GM23338 (cell line): Measurements from ENCODE around the gene ATP8A1. TPM values are rescaled to one million over a fixed set of nuclear protein-coding genes. Genes with fewer than 3 reads are reported as not detected.
A peak's percentile ranks its signal among the peaks of the same experiment; 100 is the strongest.
"Not testable (repeated sequence)": the region's sequence is repeated elsewhere in the genome, so short reads cannot be mapped to it uniquely, and the experiment has no call there.

ENCODE experiments used
- ATAC-seq: fragments of 200-7000 bp; cut with Tn5 transposase; 3 replicates; pipeline ENCODE4 v1.9.1; 2020
- DNase-seq: peaks from one replicate; pipeline ENCODE4 v3.0.0-alpha.2; 2015; ENCODE audit warnings: low spot score
- H2AFZ ChIP-seq: fragments of 200-600 bp; sonication (generic); 2 replicates; pipeline ENCODE4 v1.8.0; 2016; ENCODE audit warnings: antibody characterized with exemption, mild to moderate bottlenecking, moderate library complexity
- H3F3A ChIP-seq: fragments of 200-600 bp; sonication (generic); replicated peaks from 2 replicates; pipeline ENCODE4 v1.8.0; 2017; ENCODE audit warnings: antibody characterized with exemption, mixed run types, low read depth
- H3K27ac ChIP-seq: fragments of 200-600 bp; sonication (generic); 2 replicates; pipeline ENCODE4 v1.6.1; 2016; ENCODE audit warnings: low read depth
- H3K27me3 ChIP-seq: fragments of 200-600 bp; sonication (generic); 2 replicates; pipeline ENCODE4 v1.8.0; 2016; ENCODE audit warnings: mild to moderate bottlenecking, mixed run types, moderate library complexity; ENCODE audit not compliant: insufficient read depth
- H3K36me3 ChIP-seq: fragments of 200-600 bp; sonication (generic); 2 replicates; pipeline ENCODE4 v1.8.0; 2016; ENCODE audit warnings: mild to moderate bottlenecking; ENCODE audit not compliant: insufficient read depth
- H3K4me1 ChIP-seq: fragments of 200-600 bp; sonication (generic); 2 replicates; pipeline ENCODE4 v1.8.0; 2016; ENCODE audit warnings: mild to moderate bottlenecking, moderate library complexity; ENCODE audit not compliant: insufficient read depth
- H3K4me2 ChIP-seq: fragments of 200-600 bp; sonication (generic); 2 replicates; pipeline ENCODE4 v1.7.1; 2017; ENCODE audit warnings: mixed run types
- H3K4me3 ChIP-seq: fragments of 200-600 bp; sonication (generic); 2 replicates; pipeline ENCODE4 v1.6.1; 2016; ENCODE audit warnings: mixed run types
- H3K79me2 ChIP-seq: fragments of 200-600 bp; sonication (generic); replicated peaks from 2 replicates; pipeline ENCODE4 v1.8.0; 2017; ENCODE audit warnings: mild to moderate bottlenecking; ENCODE audit not compliant: insufficient read depth
- H3K9me2 ChIP-seq: fragments of 200-600 bp; sonication (generic); 2 replicates; pipeline ENCODE4 v1.8.0; 2017; ENCODE audit not compliant: insufficient read depth
- H4K20me1 ChIP-seq: fragments of 200-600 bp; sonication (generic); replicated peaks from 2 replicates; pipeline ENCODE4 v1.8.0; 2017; ENCODE audit warnings: mild to moderate bottlenecking; ENCODE audit not compliant: insufficient read depth
- H3K27ac Mint-ChIP-seq: 2 replicates; pipeline ENCODE4 v1.8.0; 2020; ENCODE audit warnings: inconsistent platforms, mild to moderate bottlenecking, moderate library complexity, mixed read lengths
- H3K27me3 Mint-ChIP-seq: 3 replicates; pipeline ENCODE4 v1.8.0; 2022; ENCODE audit warnings: low read depth, mild to moderate bottlenecking, moderate library complexity, mixed read lengths, inconsistent platforms; ENCODE audit not compliant: insufficient read depth, poor library complexity
- H3K36me3 Mint-ChIP-seq: 3 replicates; pipeline ENCODE4 v1.8.0; 2021; ENCODE audit warnings: low read depth, mild to moderate bottlenecking, inconsistent platforms, moderate library complexity, mixed read lengths
- H3K4me1 Mint-ChIP-seq: 3 replicates; pipeline ENCODE4 v1.8.0; 2020; ENCODE audit warnings: mild to moderate bottlenecking, inconsistent platforms, mixed read lengths
- H3K4me3 Mint-ChIP-seq: 3 replicates; pipeline ENCODE4 v1.8.0; 2021; ENCODE audit warnings: moderate library complexity, mild to moderate bottlenecking, inconsistent platforms, mixed read lengths
- H3K9me3 Mint-ChIP-seq: 3 replicates; pipeline ENCODE4 v1.8.0; 2020; ENCODE audit warnings: moderate library complexity, mild to moderate bottlenecking, inconsistent platforms, mixed read lengths
- CREB1 ChIP-seq: fragments of 250-450 bp; sonication (Bioruptor Pico); IDR thresholded peaks from 2 replicates; pipeline ENCODE4 v1.5.0; 2020; ENCODE audit warnings: low read depth, mild to moderate bottlenecking, moderate library complexity
- CTCF ChIP-seq, 2 experiments: fragments of 200-600 bp in 1 of 2; sonication (generic) in 1 of 2; conservative IDR thresholded peaks; 2 replicates each; pipeline versions ENCODE4 v1.5.1 to v1.6.1; 2016 to 2017; ENCODE audit warnings: antibody characterized with exemption in 2 of 2, low read depth in 2 of 2, mild to moderate bottlenecking in 2 of 2, moderate library complexity in 1 of 2
- ETS1 ChIP-seq: IDR thresholded peaks from 2 replicates; pipeline ENCODE4 v1.6.1; 2016; ENCODE audit warnings: antibody characterized with exemption
- EZH2 ChIP-seq: fragments of 200-600 bp; sonication (generic); IDR thresholded peaks from one replicate; pipeline ENCODE4 v1.8.0; 2017; ENCODE audit warnings: antibody characterized with exemption, mild to moderate bottlenecking, low read depth; ENCODE audit not compliant: unreplicated experiment
- EZH2phosphoT487 ChIP-seq: fragments of 200-600 bp; sonication (generic); IDR thresholded peaks from one replicate; pipeline ENCODE4 v1.8.1; 2018; ENCODE audit warnings: antibody characterized with exemption; ENCODE audit not compliant: unreplicated experiment
- POLR2AphosphoS5 ChIP-seq: IDR thresholded peaks from 2 replicates; pipeline ENCODE4 v1.6.1; 2016; ENCODE audit warnings: antibody characterized with exemption, low read depth
- REST ChIP-seq: IDR thresholded peaks from one replicate; pipeline ENCODE4 v1.6.1; 2018; ENCODE audit warnings: antibody characterized with exemption; ENCODE audit not compliant: unreplicated experiment
- STAT1 ChIP-seq: IDR thresholded peaks from one replicate; pipeline ENCODE4 v1.6.1; 2016; ENCODE audit warnings: antibody characterized with exemption; ENCODE audit not compliant: unreplicated experiment
- ZNF331 ChIP-seq: fragments of 250-450 bp; sonication (Bioruptor Pico); IDR thresholded peaks from 2 replicates; pipeline ENCODE4 v1.5.0; 2020; ENCODE audit warnings: low read depth, mild to moderate bottlenecking, moderate library complexity
- polyA plus RNA-seq: library from polyadenylated mRNA; unstranded; fragments of >200 nt; fragmentation: Nextera tagmentation; extraction: Ambion mirVana; gene quantifications from 2 replicates; pipeline ENCODE4 v1.2.1, GENCODE V29; 2016
- total RNA-seq: library from RNA; depleted of rRNA; stranded (reverse); fragments of >200 nt; shearing (Covaris generic); gene quantifications from 2 replicates; pipeline ENCODE4 v1.2.3, GENCODE V29; 2014

Gene ATP8A1
- total and polyA plus RNA-seq, 2 experiments from 2014 or later = 6.8 to 66.3 TPM

- Mint-ChIP-seq H3K27ac (no peak overlapping the region), H3K27me3 (peaks cover 2% of the 10 kb centered on the region), H3K36me3 (peaks cover 17% of the 10 kb centered on the region), H3K4me1 (peaks cover 6% of the 10 kb centered on the region), H3K9me3 (peaks cover 32% of the 10 kb centered on the region), H3K4me3 (no peak overlapping the region)
- Histone ChIP-seq H3K79me2 (no peaks in the 10 kb centered on the region), H2AFZ (peak overlapping the region; percentile 47; the same call in 1 of the 2 replicates), H3K4me2 (no peak overlapping the region), H4K20me1 (no peaks in the 10 kb centered on the region), H3K9me2 (peaks cover 5% of the 10 kb centered on the region; the same call in 1 of the 2 replicates), H3K27ac (no peak overlapping the region), H3K36me3 (no peaks in the 10 kb centered on the region), H3F3A (no peaks in the 10 kb centered on the region), H3K4me1 (peaks cover 5% of the 10 kb centered on the region; the same call in 1 of the 2 replicates), H3K4me3 (no peak overlapping the region), H3K27me3 (no peaks in the 10 kb centered on the region)
- no peak for DNase-seq
- TF ChIP-seq STAT1 (no peak), CREB1 (no peak), EZH2phosphoT487 (no peak), CTCF (conservative IDR thresholded peaks at IDR 0.05; ENCODE audit: low read depth in 2 of 2) (no peak), EZH2 (no peak), POLR2AphosphoS5 (no peak), REST (no peak)
- ATAC-seq = no peak
Observed at GRCh38 chr4:42703813-42704212, 46.9 kb upstream of the ATP8A1 start.

GRCh38 chr4:42702895-42703294, 46.0 kb upstream of the ATP8A1 start:
- no peak overlapping the region for H3K4me3 Mint-ChIP-seq
- H3K27me3 ChIP-seq = no peaks in the 10 kb centered on the region
- TF ChIP-seq POLR2AphosphoS5 = no peak
- no peak for TF ChIP-seq ZNF331 (CRISPR knock-in tag)
- TF ChIP-seq ETS1 = no peak
- TF ChIP-seq CREB1 = no peak
- H4K20me1 ChIP-seq = no peaks in the 10 kb centered on the region
- H3K36me3 Mint-ChIP-seq = peaks cover 17% of the 10 kb centered on the region
- peaks cover 35% of the 10 kb centered on the region for H3K9me3 Mint-ChIP-seq
- no peaks in the 10 kb centered on the region for H3F3A ChIP-seq
- peaks cover 2% of the 10 kb centered on the region for H3K27me3 Mint-ChIP-seq
- no peaks in the 10 kb centered on the region for H3K4me1 ChIP-seq
- ATAC-seq (no peak), DNase-seq (no peak)
- no peaks in the 10 kb centered on the region for H3K4me1 Mint-ChIP-seq
- no peaks in the 10 kb centered on the region for H3K79me2 ChIP-seq
- no peak overlapping the region for H3K27ac Mint-ChIP-seq
- no peak overlapping the region for H3K4me2 ChIP-seq
- no peaks in the 10 kb centered on the region for H3K36me3 ChIP-seq
- no peak overlapping the region for H3K27ac ChIP-seq
- no peak overlapping the region for H2AFZ ChIP-seq
- no peak overlapping the region for H3K4me3 ChIP-seq
- H3K9me2 ChIP-seq = peaks cover 5% of the 10 kb centered on the region; the same call in 1 of the 2 replicates

- not testable (repeated sequence) for H3K36me3 ChIP-seq, H3K4me3 ChIP-seq, DNase-seq, H3K79me2 ChIP-seq, H2AFZ ChIP-seq, H4K20me1 ChIP-seq, H3K4me1 ChIP-seq, ATAC-seq, H3K4me3 Mint-ChIP-seq, H3K27ac Mint-ChIP-seq, H3F3A ChIP-seq, H3K27ac ChIP-seq, H3K9me2 ChIP-seq, H3K27me3 Mint-ChIP-seq, H3K27me3 ChIP-seq, H3K4me1 Mint-ChIP-seq, H3K4me2 ChIP-seq
- Mint-ChIP-seq H3K36me3 (peaks cover 17% of the 10 kb centered on the region), H3K9me3 (peaks cover 38% of the 10 kb centered on the region)
Observed at GRCh38 chr4:42701780-42702179, 44.9 kb upstream of the ATP8A1 start.
